SH-SY5Y (cell line): ENCODE results near the gene RRP8.

ENCODE experiments used
- GATA2 ChIP-seq: IDR thresholded peaks from 2 replicates; pipeline ENCODE4 v1.6.1; 2011; ENCODE audit warnings: mild to moderate bottlenecking, low read depth, low read length
- GATA3 ChIP-seq: IDR thresholded peaks from 2 replicates; pipeline ENCODE4 v1.6.1; 2011; ENCODE audit warnings: low read depth, mild to moderate bottlenecking, low read length, moderate library complexity

- TF ChIP-seq GATA3 (no peak), GATA2 (no peak)
Observed at GRCh38 chr11:6629573-6629891, 26.1 kb upstream of the RRP8 start.
